ENCODE data around the gene MED28.

The MED28 gene

DNA sequence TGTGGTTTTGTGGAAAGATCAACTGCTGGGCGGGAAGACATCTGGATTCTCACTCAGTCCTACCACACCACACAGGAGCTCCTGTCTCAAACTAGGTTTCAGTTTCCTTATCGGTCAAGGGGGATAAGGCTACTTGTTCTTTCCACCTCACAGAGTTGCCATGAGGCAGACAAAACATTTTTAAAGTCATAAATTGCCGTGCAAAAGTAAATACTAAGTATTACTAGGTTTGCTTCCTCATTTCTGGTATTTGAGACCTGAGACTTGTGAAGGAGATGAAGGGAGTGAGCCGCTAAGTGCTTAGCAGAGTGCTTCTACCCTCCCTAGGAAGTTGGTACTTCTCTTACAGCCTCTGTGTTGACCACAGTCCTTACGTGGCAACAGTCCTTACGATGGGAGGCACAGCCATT, 36.0 kb upstream of the MED28 start:
- DNase-seq (ENCODE audit: extremely low read depth, low read depth), result no peak
- TF ChIP-seq, protein P1, sequence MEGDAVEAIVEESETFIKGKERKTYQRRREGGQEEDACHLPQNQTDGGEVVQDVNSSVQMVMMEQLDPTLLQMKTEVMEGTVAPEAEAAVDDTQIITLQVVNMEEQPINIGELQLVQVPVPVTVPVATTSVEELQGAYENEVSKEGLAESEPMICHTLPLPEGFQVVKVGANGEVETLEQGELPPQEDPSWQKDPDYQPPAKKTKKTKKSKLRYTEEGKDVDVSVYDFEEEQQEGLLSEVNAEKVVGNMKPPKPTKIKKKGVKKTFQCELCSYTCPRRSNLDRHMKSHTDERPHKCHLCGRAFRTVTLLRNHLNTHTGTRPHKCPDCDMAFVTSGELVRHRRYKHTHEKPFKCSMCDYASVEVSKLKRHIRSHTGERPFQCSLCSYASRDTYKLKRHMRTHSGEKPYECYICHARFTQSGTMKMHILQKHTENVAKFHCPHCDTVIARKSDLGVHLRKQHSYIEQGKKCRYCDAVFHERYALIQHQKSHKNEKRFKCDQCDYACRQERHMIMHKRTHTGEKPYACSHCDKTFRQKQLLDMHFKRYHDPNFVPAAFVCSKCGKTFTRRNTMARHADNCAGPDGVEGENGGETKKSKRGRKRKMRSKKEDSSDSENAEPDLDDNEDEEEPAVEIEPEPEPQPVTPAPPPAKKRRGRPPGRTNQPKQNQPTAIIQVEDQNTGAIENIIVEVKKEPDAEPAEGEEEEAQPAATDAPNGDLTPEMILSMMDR (IDR thresholded peaks at IDR 0.05; ENCODE audit: low read depth, low read length), result no peak

DNA sequence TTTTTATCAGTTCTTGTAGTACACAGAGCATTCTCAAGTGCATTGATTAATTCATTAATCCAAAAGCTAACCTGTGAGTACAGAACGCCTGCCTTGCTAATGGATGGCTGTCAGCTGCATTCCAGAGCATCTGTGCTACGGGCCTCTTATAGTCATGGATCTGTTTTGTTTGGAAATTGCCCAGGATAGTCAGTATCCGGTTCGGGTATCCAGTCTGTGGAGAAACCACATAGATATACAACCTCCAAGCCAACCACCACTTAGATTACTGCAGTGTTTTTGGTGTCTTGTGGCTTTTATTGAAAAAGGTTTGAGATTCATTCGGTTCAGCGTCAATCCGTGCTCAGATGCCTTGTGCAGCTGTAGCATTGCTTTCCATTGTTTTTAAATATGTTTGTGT, 33.5 kb upstream of the MED28 start:
- no peak for DNase-seq (ENCODE audit: extremely low read depth, low read depth)
- TF ChIP-seq, protein P1 (IDR thresholded peaks at IDR 0.05; ENCODE audit: low read depth, low read length), result no peak

DNA sequence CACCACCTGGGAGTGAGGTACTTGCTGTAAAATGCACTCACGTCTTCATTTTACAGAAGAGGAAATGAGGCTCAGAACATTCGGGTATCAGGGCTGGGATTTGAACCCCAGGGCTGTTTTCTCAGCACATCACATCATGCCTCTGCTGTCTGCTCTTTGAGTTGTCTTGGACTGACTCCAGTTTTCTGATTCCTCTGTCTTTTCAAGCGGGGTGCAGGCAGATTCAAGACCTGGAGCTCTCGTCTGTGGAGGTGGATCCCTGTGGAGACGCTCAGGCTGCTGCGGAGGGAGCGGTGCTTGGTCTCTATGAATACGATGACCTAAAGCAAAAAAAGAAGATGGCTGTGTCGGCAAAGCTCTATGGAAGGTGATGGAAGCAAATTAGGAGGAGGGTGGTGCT, 31.2 kb upstream of the MED28 start:
- no peak for DNase-seq (ENCODE audit: extremely low read depth, low read depth)
- TF ChIP-seq, protein P1 (IDR thresholded peaks at IDR 0.05; ENCODE audit: low read depth, low read length), result no peak

DNA sequence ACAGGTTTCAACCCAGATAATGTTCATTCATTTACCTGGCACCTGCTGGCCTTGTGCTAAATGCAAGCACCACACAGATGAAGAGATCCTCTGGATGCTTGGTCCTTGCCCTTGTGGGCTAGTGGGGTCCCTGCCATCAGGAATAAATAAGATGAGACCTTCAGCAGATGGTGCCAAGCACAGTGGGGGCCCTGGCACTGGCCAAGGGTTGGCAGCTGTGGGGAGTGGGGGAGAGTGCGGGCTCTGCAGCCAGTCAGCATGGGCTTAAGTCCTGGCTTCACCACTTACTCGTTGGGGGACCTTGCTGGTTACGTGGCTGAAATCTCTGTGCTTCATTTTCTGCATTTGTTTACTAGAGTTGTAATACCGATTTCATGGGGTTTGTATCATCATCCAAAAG, 30.5 kb upstream of the MED28 start:
- no peak for DNase-seq (ENCODE audit: extremely low read depth, low read depth)
- TF ChIP-seq, protein P1 (IDR thresholded peaks at IDR 0.05; ENCODE audit: low read depth, low read length), result no peak

DNA sequence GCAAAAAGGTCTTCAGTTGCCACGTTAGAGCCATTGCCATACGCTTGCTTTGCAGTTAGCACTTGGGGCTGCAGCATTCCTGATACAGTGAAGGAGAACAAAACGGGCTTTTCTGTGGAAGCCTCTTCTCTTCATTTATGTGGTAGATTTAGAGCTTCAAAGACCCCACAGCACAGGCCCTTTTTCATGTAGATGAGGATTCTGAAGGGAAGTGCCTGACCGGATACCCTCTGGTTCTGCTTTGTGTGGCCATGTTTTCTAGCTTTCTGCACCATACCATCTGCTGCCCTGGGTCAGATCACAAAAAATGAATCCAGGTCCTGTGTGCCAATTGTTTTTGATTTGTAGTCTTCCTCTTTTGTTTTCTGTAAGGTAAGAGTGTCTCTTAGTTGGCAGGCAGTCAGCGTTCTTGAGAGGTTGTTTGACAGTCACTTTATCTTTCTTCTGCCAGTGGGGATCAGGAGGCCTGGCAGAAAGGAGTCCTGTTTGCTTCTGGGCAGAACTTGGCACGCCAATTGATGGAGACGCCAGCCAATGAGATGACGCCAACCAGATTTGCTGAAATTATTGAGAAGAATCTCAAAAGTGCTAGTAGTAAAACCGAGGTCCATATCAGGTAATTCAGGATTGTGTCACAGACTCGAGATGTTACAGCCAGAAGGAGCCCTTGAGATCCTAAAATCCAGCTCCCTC, 29.8 kb upstream of the MED28 start:
- no peak for DNase-seq (ENCODE audit: extremely low read depth, low read depth)
- TF ChIP-seq, protein P1 (IDR thresholded peaks at IDR 0.05; ENCODE audit: low read depth, low read length), result no peak

DNA sequence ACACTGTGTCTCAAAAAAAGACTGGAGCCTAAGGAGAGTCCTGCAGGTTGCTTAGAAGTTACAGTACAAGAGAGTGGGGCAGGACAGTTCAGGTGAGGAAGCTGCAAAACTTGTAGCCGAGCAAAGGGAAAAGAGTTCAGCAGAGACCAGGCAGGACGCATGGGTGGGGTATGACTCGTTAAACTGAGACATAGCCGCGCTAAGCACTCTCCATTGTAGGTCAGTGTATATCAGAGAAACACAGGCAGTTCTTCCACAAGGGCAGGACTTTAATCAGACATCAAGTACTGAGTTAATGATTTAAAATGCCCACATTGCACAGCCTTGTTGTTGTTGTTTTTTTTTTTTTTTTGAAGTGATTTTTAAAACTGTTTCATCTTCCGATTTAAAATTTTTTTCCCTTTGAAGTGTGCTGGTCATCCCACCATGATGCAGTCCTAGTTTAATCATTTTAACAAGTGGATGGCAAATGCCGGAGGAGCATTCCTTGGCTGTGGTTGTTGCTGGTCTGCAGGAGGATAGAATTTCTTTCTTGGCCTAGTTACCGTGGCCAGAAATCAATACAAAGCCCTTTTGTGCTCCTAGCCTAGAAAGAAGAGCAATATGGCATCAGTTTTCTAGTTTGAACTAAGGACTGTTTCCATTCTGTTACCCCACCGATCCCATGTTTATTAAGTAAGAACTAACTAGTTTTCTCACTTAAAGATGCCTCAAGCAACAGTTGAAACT, 27.2 kb upstream of the MED28 start:
- no peak for DNase-seq (ENCODE audit: extremely low read depth, low read depth)
- TF ChIP-seq, protein P1 (IDR thresholded peaks at IDR 0.05; ENCODE audit: low read depth, low read length), result no peak

DNA sequence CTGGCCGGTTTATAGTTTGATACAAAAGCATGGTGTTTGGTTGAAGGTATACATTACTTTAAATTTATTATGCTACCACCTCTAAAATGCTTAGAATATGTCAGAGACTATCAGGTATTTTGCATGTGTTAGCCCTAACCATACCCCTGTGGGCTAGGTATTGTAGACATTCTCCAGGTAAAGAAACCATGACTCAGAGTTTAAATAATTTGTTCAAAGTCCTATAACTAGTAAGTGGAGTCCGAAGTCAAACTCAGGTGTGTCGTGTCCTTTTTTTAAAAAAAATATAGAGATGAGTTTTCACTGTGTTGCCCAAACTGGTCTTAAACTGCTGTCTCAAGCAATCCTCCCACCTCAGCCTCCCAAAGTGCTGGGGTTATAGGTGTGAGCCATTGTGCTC, 25.1 kb upstream of the MED28 start:
- TF ChIP-seq, protein P1 (IDR thresholded peaks at IDR 0.05; ENCODE audit: low read depth, low read length), result no peak
- no peak for DNase-seq (ENCODE audit: extremely low read depth, low read depth)
